HepG2 (cell line): ENCODE results near the gene DUT. TPM values are rescaled to one million over a fixed set of nuclear protein-coding genes. Genes with fewer than 3 reads are reported as not detected.

Experiments used
- BCL6 ChIP-seq: IDR thresholded peaks from 2 replicates; pipeline ENCODE4 v1.6.1; 2016; ENCODE audit warnings: missing genetic modification reagents, missing compliant biosample characterization
- CREBL2 ChIP-seq: sonication (generic); formaldehyde crosslinking; IDR thresholded peaks from 2 replicates; pipeline ENCODE4 v1.8.1; 2023; ENCODE audit warnings: missing genetic modification reagents, mild to moderate bottlenecking, borderline replicate concordance
- NR2F1 ChIP-seq, 2 experiments: fragments of 450-650 bp in 1 of 2; formaldehyde crosslinking in 1 of 2; IDR thresholded peaks; 2 replicates each; pipeline versions ENCODE4 v1.5.0 to v1.6.1; 2016 to 2020; ENCODE audit warnings: mild to moderate bottlenecking in 1 of 2, missing compliant biosample characterization in 1 of 2, missing genetic modification reagents in 1 of 2, moderate library complexity in 1 of 2
- SRSF1 ChIP-seq: fragments of 200-400 bp; formaldehyde crosslinking; optimal IDR thresholded peaks from 2 replicates; pipeline ENCODE3; 2017; ENCODE audit warnings: mild to moderate bottlenecking, low read depth, low read length, moderate library complexity
- ZNF605 ChIP-seq: sonication (generic); formaldehyde crosslinking; IDR thresholded peaks from 2 replicates; pipeline ENCODE4 v1.8.0; 2022; ENCODE audit warnings: mild to moderate bottlenecking, missing genetic modification reagents
- ZNF747 ChIP-seq: sonication (generic); formaldehyde crosslinking; IDR thresholded peaks from 2 replicates; pipeline ENCODE4 v1.8.1; 2023; ENCODE audit warnings: missing genetic modification reagents, mild to moderate bottlenecking, borderline replicate concordance
- ZNF749 ChIP-seq: sonication (generic); formaldehyde crosslinking; IDR thresholded peaks from 2 replicates; pipeline ENCODE4 v1.8.0; 2022; ENCODE audit warnings: mild to moderate bottlenecking, missing genetic modification reagents, moderate library complexity, borderline replicate concordance
- ZSCAN5A ChIP-seq: sonication (generic); formaldehyde crosslinking; IDR thresholded peaks from 2 replicates; pipeline ENCODE4 v1.8.0; 2022; ENCODE audit warnings: mild to moderate bottlenecking, missing genetic modification reagents, borderline replicate concordance
- polyA plus RNA-seq, 8 experiments: library from polyadenylated mRNA; depleted of rRNA in 3 of 8; stranded (reverse) in 7 of 8; unstranded in 1 of 8; fragments of >200 nt; fragmentation: Illumina TruSeq in 4 of 8; extraction: Trizol in 4 of 8; gene quantifications; 2 replicates each; pipeline versions ENCODE4 v1.2.1 to v1.2.3, GENCODE V29; 2011 to 2016; ENCODE audit warnings: low read depth in 4 of 8, missing spikeins in 1 of 8, mixed read lengths in 1 of 8; ENCODE audit not compliant: insufficient read depth in 1 of 8
- total RNA-seq, 5 experiments: library from RNA; depleted of rRNA; stranded (reverse); fragments of >200 nt; fragmentation: Illumina TruSeq; extraction: Trizol; gene quantifications; 2 replicates each; pipeline ENCODE4 v1.2.3, GENCODE V29; 2016; ENCODE audit warnings: low read depth in 1 of 5
- TF ChIP-seq, protein P1 (sequence below): sonication (generic); formaldehyde crosslinking; IDR thresholded peaks from 2 replicates; pipeline ENCODE4 v1.4.0; 2020; ENCODE audit warnings: low read depth, mild to moderate bottlenecking, missing genetic modification reagents
- TF ChIP-seq, protein P2 (sequence below): sonication (generic); formaldehyde crosslinking; IDR thresholded peaks from 2 replicates; pipeline ENCODE4 v1.8.1; 2023; ENCODE audit warnings: mild to moderate bottlenecking, missing genetic modification reagents

Gene DUT
- total and polyA plus RNA-seq, 2 of the 13 experiments (the other 11 are each of a cell fraction or from before 2014, with no cell fraction given) = 36.7 to 131 TPM

DNA sequence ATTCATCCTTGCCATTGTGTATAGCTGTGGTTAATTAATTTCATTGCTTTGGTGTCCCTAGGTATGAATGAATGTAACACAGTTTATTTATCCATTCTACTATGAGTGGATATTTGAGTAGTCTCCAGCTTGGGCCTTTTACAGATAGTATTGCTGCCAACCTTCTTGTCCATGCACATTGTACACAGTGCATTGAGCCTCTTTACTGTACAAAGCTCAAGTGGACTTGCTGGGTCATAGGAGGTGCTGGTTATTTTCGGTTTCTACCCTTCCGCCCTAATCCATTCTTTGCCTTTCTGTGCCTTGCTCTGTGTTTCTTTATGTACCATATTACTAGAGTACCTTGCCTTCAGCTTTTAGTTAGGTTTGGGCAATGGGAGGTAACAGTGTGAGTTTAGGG, 60.7 kb downstream of the DUT start (continued):
- TF ChIP-seq, protein P1, sequence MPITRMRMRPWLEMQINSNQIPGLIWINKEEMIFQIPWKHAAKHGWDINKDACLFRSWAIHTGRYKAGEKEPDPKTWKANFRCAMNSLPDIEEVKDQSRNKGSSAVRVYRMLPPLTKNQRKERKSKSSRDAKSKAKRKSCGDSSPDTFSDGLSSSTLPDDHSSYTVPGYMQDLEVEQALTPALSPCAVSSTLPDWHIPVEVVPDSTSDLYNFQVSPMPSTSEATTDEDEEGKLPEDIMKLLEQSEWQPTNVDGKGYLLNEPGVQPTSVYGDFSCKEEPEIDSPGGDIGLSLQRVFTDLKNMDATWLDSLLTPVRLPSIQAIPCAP = no peak
- TF ChIP-seq NR2F1 (CRISPR knock-in tag; IDR thresholded peaks at IDR 0.05) = no peak
- no peak for TF ChIP-seq BCL6 (CRISPR knock-in tag)
- TF ChIP-seq, protein P2, sequence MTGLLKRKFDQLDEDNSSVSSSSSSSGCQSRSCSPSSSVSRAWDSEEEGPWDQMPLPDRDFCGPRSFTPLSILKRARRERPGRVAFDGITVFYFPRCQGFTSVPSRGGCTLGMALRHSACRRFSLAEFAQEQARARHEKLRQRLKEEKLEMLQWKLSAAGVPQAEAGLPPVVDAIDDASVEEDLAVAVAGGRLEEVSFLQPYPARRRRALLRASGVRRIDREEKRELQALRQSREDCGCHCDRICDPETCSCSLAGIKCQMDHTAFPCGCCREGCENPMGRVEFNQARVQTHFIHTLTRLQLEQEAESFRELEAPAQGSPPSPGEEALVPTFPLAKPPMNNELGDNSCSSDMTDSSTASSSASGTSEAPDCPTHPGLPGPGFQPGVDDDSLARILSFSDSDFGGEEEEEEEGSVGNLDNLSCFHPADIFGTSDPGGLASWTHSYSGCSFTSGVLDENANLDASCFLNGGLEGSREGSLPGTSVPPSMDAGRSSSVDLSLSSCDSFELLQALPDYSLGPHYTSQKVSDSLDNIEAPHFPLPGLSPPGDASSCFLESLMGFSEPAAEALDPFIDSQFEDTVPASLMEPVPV (CRISPR knock-in tag) = no peak
- TF ChIP-seq ZNF747 (CRISPR knock-in tag) = no peak
- no peak for TF ChIP-seq ZNF749 (CRISPR knock-in tag)
- no peak for TF ChIP-seq SRSF1
- TF ChIP-seq ZSCAN5A (CRISPR knock-in tag) = no peak
- no peak for TF ChIP-seq CREBL2
- no peak for TF ChIP-seq ZNF605 (CRISPR knock-in tag)
